GM12892 (cell line): ENCODE measurements around the gene CLASP2.

Experiments used
- POLR2A ChIP-seq: IDR thresholded peaks from 2 replicates; pipeline ENCODE4 v1.6.1; 2011; ENCODE audit warnings: low read depth, low read length, control low read depth
- POLR2AphosphoS5 ChIP-seq: IDR thresholded peaks from 2 replicates; pipeline ENCODE4 v1.6.1; 2011; ENCODE audit warnings: low read depth, low read length, control low read depth

DNA sequence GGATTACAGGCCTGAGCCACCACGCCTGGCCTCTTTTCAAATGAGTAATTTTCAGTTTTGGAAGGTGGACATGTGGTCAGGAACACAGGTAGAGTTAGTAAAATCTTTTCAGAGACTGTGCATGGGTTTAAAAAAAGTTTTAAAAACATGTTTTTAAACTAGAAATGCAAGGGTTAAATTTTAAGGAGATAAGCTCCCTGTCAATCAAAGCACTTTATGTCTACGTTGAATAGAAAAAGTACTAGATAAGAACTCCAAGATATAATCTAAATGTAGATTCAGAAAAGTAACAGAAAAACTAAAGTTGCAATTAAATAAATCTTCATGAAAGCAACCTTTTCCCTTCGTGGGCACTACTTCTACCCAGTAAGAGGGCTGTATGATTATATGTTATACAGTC, 131.7 kb downstream of the CLASP2 start:
- TF ChIP-seq POLR2AphosphoS5 (no peak), POLR2A (no peak)
